A673 (cell line): ENCODE results near the gene GRM5. TPM values are rescaled to one million over a fixed set of nuclear protein-coding genes. Genes with fewer than 3 reads are reported as not detected.
"Not testable (repeated sequence)": the region's sequence is repeated elsewhere in the genome, so short reads cannot be mapped to it uniquely, and the experiment has no call there.

ENCODE experiments used
- BruUV-seq: library from RNA; stranded (reverse); fragments of 400-500 nt; replicated peaks from 2 replicates; lab custom pipeline; 2021; lab: Mats Ljungman, UMichigan
- CTCF ChIA-PET: fragments of 300-600 bp; sonication (Branson Sonifier 250); formaldehyde crosslinking; loops from one replicate; lab custom pipeline; 2022; ENCODE audit warnings: antibody characterized with exemption; lab: Charles Lee
- POLR2A ChIA-PET: fragments of 300-600 bp; sonication (Branson Sonifier 250); formaldehyde crosslinking; loops from one replicate; lab custom pipeline; 2022; ENCODE audit warnings: antibody characterized with exemption; ENCODE audit not compliant: low non-redundant PET; lab: Charles Lee
- DNase-seq: peaks from one replicate; pipeline ENCODE4 v3.0.0-alpha.2; 2015; ENCODE audit warnings: low spot score
- H3K27ac ChIP-seq: fragments of 200-600 bp; sonication (generic); 2 replicates; pipeline ENCODE4 v1.5.1; 2016; ENCODE audit warnings: mixed run types, low read depth, mild to moderate bottlenecking, mixed read lengths, antibody characterized with exemption, low read length; ENCODE audit not compliant: poor library complexity, severe bottlenecking
- H3K27me3 ChIP-seq: fragments of 200-600 bp; sonication (generic); replicated peaks from 2 replicates; pipeline ENCODE4 v1.6.1; 2017; ENCODE audit warnings: mixed run types, low read depth, mild to moderate bottlenecking, mixed read lengths, antibody characterized with exemption, low read length; ENCODE audit not compliant: insufficient read depth, poor library complexity
- H3K36me3 ChIP-seq: fragments of 200-600 bp; sonication (generic); 2 replicates; pipeline ENCODE4 v1.6.1; 2016; ENCODE audit warnings: mixed run types, mild to moderate bottlenecking, mixed read lengths, antibody characterized with exemption, low read length; ENCODE audit not compliant: insufficient read depth, poor library complexity, severe bottlenecking
- H3K4me1 ChIP-seq: fragments of 200-600 bp; sonication (generic); 2 replicates; pipeline ENCODE4 v1.6.1; 2017; ENCODE audit warnings: mixed run types, mild to moderate bottlenecking, mixed read lengths, antibody characterized with exemption, low read length; ENCODE audit not compliant: insufficient read depth, poor library complexity, severe bottlenecking
- H3K4me3 ChIP-seq: fragments of 200-600 bp; sonication (generic); 2 replicates; pipeline ENCODE4 v1.5.1; 2016; ENCODE audit warnings: low read depth, mixed run types, mild to moderate bottlenecking, mixed read lengths, low read length; ENCODE audit not compliant: poor library complexity, severe bottlenecking
- H3K9me3 ChIP-seq: fragments of 200-600 bp; sonication (generic); 2 replicates; pipeline ENCODE4 v1.6.1; 2016; ENCODE audit warnings: mixed run types, low read depth, mild to moderate bottlenecking, mixed read lengths, antibody characterized with exemption, low read length; ENCODE audit not compliant: poor library complexity, severe bottlenecking
- CTCF ChIP-seq: fragments of 300-800, 200-600 bp; sonication (generic); conservative IDR thresholded peaks from 2 replicates; pipeline ENCODE4 v1.5.1; 2017; ENCODE audit warnings: low read depth, mild to moderate bottlenecking, antibody characterized with exemption, low read length, moderate library complexity, mixed read lengths
- EZH2 ChIP-seq: fragments of 200-600 bp; sonication (generic); IDR thresholded peaks from 2 replicates; pipeline ENCODE4 v1.6.1; 2017; ENCODE audit warnings: borderline replicate concordance, low read depth, mild to moderate bottlenecking, mixed read lengths, antibody characterized with exemption, low read length; ENCODE audit not compliant: poor library complexity, severe bottlenecking
- intact Hi-C: fragments of 100-400 bp; cut with micrococcal nuclease; formaldehyde crosslinking; loops from one replicate; pipeline ENCODE4 v1.10.0; 2022; ENCODE audit not compliant: unreplicated experiment
- total RNA-seq: library from RNA; stranded (reverse); gene quantifications from 2 replicates; pipeline ENCODE4 v1.2.3, GENCODE V29; 2021

Gene GRM5
- total RNA-seq, 1 experiment from 2014 or later: not detected

- H3K27ac ChIP-seq: no peak overlapping the region
- no peak for TF ChIP-seq EZH2
- TF ChIP-seq CTCF: no peak
- POLR2A ChIA-PET: no interaction called here
- H3K4me3 ChIP-seq: no peak overlapping the region
- intact Hi-C loops: no loop called here
- no peaks in the 10 kb centered on the region for H3K9me3 ChIP-seq
- DNase-seq: no peak
- no TSS peak for BruUV-seq
- H3K36me3 ChIP-seq: no peaks in the 10 kb centered on the region
- H3K4me1 ChIP-seq: peaks cover 3% of the 10 kb centered on the region
- CTCF ChIA-PET: no interaction called here
- H3K27me3 ChIP-seq: no peaks in the 10 kb centered on the region
Measured at GRCh38 chr11:88535266-88535665, 530.5 kb downstream of the GRM5 start.

DNA sequence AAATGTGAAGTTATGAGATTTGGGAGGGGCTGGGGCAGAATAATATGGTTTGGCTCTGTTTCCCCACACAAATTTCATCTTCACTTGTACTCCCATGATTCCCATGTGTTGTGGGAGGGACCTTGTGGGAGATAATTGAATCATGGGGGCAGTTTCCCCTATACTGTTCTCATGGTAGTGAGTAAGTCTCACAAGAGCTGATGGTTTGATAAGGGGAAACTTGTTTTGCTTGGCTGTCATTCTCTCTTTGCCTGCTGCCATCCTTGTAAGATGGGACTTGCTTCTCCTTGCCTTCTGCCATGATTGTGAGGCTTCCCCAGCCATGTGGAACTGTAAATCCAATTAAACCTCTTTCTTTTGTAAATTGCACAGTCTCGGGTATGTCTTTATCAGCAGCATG, 531.1 kb downstream of the GRM5 start:
- POLR2A ChIA-PET, H3K36me3 ChIP-seq, H3K27me3 ChIP-seq, intact Hi-C loops, H3K4me3 ChIP-seq, H3K9me3 ChIP-seq, DNase-seq, BruUV-seq, CTCF ChIA-PET, H3K4me1 ChIP-seq, H3K27ac ChIP-seq: not testable (repeated sequence)

GRCh38 chr11:88534185-88534584, 531.6 kb downstream of the GRM5 start:
- ChIA-PET CTCF (no interaction called here), POLR2A (no interaction called here)
- Histone ChIP-seq H3K9me3 (no peaks in the 10 kb centered on the region), H3K4me3 (no peak overlapping the region), H3K27me3 (no peaks in the 10 kb centered on the region), H3K4me1 (peaks cover 3% of the 10 kb centered on the region), H3K27ac (no peak overlapping the region), H3K36me3 (no peaks in the 10 kb centered on the region)
- no peak for TF ChIP-seq EZH2
- TF ChIP-seq CTCF: no peak
- BruUV-seq: no TSS peak
- intact Hi-C loops: no loop called here
- no peak for DNase-seq

DNA sequence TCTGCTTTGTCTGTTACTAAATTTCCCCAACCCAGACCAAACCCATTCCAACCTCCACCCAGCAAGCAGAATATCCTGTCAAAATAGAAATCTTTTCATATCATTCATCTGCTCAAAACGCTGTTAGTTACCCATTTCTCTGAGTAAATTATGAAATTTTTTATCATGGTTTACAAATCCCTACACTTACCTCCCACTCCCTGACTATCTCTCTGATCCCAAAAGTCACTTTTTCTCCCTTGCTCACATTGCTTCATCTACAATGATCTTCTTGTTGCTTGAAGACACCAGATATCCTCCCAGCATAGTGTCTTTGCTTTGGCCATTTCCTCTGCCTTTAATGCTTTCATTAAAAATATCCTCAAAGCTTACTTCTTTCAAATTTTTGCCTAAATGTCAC, 532.8 kb downstream of the GRM5 start:
- Histone ChIP-seq H3K27ac (no peak overlapping the region), H3K36me3 (no peaks in the 10 kb centered on the region), H3K27me3 (no peaks in the 10 kb centered on the region), H3K4me3 (no peak overlapping the region), H3K9me3 (no peaks in the 10 kb centered on the region), H3K4me1 (peaks cover 3% of the 10 kb centered on the region)
- intact Hi-C loops: no loop called here
- POLR2A ChIA-PET: no interaction called here
- no TSS peak for BruUV-seq
- no peak for TF ChIP-seq EZH2
- no peak for TF ChIP-seq CTCF
- CTCF ChIA-PET: no interaction called here
- no peak for DNase-seq
